NCI-H1092 treated with DMSO at 0.1 percent for 48 hours (cell line): ENCODE data around the gene OTUB1.

Experiments
- DNase-seq: peaks from one replicate; lab custom pipeline; 2025; lab: John Stamatoyannopoulos, UW

The OTUB1 gene

GRCh38 chr11:64023712-64024710 is 37.8 kb downstream of the OTUB1 start:
- DNase-seq: no peak

DNA sequence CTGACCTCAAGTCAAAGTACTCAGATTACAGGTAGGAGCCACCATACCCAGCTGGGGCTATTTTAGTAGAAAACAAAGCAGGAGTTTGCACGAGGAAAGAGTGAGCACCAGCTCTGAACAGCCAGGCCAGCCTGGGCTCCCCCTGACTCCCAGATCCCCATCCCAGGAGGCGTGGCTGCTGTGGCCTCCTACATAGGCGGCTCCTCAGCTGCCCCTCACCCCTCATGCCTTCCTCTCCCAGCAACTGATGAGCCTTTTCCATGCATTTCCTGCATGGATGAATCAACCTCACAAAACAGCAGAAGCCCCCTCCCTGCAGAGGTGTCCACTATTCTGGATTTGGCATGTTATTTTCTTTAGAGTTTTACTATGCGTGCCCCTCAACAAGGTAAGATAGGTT is 39.0 kb downstream of the OTUB1 start:
- DNase-seq: no peak

DNA sequence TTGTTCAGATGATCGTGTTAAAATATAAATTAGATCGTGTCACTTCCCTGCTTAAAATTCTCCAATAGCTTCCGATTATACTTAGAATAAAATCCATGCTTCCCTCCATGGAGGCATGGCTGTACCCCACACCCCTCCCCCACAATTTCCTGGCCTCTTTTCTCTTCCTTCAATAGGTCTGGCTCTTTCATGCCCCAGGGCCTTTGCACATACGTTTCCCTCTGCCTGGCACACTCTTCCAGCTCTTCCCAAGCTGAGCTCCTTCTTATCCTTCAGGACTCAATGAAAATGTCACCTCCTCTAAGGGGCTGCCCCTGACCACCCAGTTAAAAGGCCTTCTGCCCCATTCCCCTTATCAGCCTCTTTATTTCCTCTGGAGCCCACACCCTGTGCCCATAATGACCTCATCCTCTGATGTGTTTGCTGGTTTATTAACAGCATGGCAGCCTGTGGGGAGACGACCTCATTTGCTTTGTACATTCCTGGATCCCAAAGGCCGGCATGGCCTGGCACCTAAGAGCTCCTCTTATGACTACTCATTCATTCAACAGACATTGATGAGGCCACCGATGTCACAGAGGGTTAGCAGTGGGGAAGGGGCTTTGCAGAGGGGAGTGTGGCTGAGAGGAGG is 40.5 kb downstream of the OTUB1 start:
- no peak for DNase-seq

DNA sequence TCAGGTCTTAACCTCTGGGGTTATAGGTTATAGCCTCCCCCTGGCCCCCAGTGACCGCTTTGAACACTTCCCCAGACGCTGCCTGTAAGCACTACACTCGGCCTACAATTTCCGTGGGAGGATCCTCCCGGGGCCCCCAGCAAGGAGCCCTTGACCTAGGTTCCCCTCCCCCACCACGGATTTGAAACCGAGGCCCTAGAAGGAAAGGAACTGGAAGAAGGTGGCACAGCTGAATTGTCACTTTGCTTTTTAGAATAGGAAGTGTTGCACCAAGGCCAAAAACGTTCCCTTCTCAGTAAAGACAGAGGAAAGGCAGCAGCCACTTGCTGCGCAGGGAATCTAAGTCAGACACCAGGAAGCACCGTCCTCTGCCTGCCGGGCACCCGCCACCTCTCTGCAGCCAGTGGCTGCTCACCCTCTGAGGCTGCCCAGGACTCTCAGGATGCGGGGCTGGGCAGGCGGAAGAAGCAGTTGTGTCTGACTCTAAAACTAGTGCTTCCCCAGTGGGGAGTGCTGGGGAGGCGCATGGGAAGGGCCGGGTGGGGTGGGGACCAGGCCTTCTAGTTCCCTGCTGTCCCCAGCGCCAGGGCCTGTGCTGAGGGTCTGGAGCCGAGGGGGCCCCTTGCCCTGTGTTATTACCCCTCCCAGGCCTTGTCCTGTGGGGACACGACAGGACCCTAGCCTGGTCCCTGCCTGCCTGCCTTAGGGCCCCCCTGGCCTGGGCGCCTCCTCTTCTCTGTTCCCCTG is 41.6 kb downstream of the OTUB1 start:
- no peak for DNase-seq

GRCh38 chr11:64028398-64029115 is 42.3 kb downstream of the OTUB1 start:
- peak; percentile 25 for DNase-seq

GRCh38 chr11:64029773-64030172 is 43.5 kb downstream of the OTUB1 start:
- DNase-seq: no peak

- no peak for DNase-seq
These were observed 44.8 kb downstream of the OTUB1 start for GRCh38 chr11:64031001-64031400.

DNA sequence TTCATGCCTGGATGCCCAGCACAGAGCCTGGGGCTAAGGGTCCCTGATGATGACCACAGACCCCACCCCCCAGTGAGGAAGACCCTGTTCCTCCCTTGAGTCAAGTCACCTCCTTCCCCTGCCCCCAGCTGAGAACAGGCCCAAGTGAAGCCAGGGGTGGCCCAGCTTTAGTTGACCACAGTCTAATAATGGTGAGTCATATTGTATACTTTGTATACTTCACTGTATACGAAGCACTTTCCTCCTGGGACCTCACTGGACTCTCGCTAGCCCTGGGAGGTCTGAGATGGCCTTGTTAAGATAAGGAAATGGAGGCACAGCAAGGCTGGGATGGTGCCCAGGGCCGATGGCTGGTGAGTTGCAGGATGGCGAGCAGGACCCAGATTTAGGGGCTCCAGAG is 45.8 kb downstream of the OTUB1 start:
- DNase-seq: no peak

- DNase-seq: no peak
These were observed 48.2 kb downstream of the OTUB1 start for GRCh38 chr11:64034411-64034811.

GRCh38 chr11:64035081-64035524 is 48.9 kb downstream of the OTUB1 start:
- no peak for DNase-seq

GRCh38 chr11:64035576-64035975 is 49.3 kb downstream of the OTUB1 start, which contains the start of gene FLRT1:
FLRT1 (plus strand) TSS chr11:64035931; CDS start chr11:64116268, 80,337 bp downstream.
- no peak for DNase-seq

DNA sequence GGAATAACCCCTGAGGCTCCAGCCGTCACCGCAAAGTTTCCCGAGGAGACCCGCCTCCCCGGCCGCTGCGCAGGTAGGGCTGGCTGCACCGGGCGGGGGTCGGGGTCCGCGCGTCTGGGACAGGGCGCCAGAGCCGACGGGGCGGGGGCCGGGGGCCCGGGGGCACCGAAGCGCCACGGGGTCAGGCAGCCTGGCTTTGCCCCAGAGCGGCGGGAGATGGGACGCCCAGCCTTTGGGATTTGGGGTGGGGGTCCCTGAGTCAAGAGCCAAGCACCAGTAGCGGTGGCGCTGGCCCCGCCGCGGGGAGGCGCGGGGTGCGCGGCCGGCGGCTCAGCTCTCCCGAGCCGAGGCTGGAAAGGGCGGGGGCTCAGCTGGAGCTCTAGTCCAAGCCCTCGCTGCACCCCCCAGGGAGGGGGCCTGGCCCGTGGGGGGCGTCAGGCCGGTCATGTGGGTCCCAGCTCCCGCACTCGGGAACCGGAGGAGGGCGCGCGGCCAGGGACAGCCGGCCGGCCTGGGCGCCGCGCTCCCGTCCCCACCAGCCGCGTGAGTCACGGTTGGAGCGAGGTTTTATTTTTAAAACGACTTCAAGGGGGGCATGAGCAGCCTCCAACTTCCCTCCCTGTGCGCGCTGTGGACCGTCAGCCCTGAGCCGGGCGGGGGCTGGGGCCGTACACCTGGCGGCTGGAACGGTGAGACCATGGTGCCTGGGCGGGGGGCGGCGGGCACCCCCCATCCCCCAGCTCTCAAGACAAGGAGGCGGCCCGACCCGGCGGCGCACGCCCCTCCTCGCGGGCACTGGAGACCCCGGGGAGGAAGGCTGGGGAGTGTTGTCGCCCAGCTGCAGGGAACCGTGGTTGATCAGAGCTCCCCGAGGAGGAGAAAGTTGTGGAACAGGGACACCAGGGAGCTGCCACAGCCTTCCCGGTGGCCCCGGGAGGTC is 50.1 kb downstream of the OTUB1 start:
- peak; percentile 73 for DNase-seq

DNA sequence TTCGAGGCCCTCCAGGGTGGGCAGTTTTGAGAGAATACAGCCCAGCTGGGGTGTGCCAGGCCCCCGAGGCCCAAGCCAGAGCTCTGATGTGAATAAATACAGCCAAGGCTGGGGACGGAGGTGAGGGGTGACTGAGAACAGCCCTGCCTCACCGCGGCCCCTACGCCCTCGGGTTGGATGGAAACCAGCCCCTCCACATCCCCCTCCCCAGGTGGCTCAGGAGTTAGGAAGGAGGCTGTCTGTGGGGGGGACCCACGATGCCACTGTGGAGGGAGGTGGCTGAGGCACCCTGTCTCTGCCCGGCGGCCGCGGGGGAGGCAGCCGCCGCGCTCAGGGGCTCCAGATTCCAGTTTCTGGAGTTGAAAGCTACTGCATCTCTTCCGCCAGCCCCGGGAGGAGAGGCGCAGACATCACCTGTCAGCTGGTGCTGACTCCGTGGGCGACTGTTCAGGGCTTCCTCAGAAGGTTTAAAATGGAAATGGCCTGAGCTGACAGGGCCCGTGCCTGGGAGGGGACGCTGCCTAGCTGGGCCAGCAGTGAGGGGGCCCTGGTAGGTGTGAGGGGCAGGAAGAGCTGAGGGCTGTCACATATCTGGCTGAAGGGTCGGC is 50.9 kb downstream of the OTUB1 start:
- DNase-seq: no peak

GRCh38 chr11:64038500-64038899 is 52.3 kb downstream of the OTUB1 start:
- no peak for DNase-seq

- DNase-seq: no peak
These were observed 52.9 kb downstream of the OTUB1 start for GRCh38 chr11:64039012-64039665.

- DNase-seq: peak; percentile 30
These were observed 54.6 kb downstream of the OTUB1 start for GRCh38 chr11:64040684-64041322.

- no peak for DNase-seq
These were observed 55.6 kb downstream of the OTUB1 start for GRCh38 chr11:64041846-64042245.

GRCh38 chr11:64042301-64042700 is 56.1 kb downstream of the OTUB1 start:
- DNase-seq: no peak

- DNase-seq: no peak
These were observed 57.3 kb downstream of the OTUB1 start for GRCh38 chr11:64043545-64043944.
